Gastrocnemius medialis (tissue), 4 donors: ENCODE results near the gene KCTD12. TPM values are rescaled to one million over a fixed set of nuclear protein-coding genes. Genes with fewer than 3 reads are reported as not detected.
"Not testable (repeated sequence)": the region's sequence is repeated elsewhere in the genome, so short reads cannot be mapped to it uniquely, and the experiment has no call there.

ENCODE experiments used
- ATAC-seq, 2 donors: fragments of 150-250 bp; one replicate each; pipeline ENCODE4 v1.9.1; 2016
- DNase-seq, 2 donors: peaks; one replicate each; pipeline ENCODE4 v3.0.0-alpha.2; 2019
- H3K27ac ChIP-seq, 4 donors: fragments of 200-600 bp; sonication (generic); 1 replicate in 1 of 4; 2 replicates in 3 of 4; pipeline ENCODE4 v1.5.1; 2016 to 2018; ENCODE audit warnings: mild to moderate bottlenecking in 2 of 4, moderate library complexity in 1 of 4
- H3K27me3 ChIP-seq, 3 donors: fragments of 200-600 bp; sonication (generic) in 2 of 3; 1 replicate in 1 of 3; 2 replicates in 2 of 3; pipeline versions ENCODE4 v1.5.1 to v1.6.0; 2016 to 2019; ENCODE audit warnings: mild to moderate bottlenecking in 1 of 3, moderate library complexity in 1 of 3
- H3K36me3 ChIP-seq, 2 donors: fragments of 200-600 bp; sonication (generic) in 1 of 2; one replicate each; pipeline ENCODE4 v1.5.1; 2017 to 2018
- H3K4me1 ChIP-seq, 2 donors: fragments of 200-600 bp; sonication (generic) in 1 of 2; one replicate each; pipeline ENCODE4 v1.5.1; 2016 to 2017; ENCODE audit warnings: mild to moderate bottlenecking in 2 of 2
- H3K4me3 ChIP-seq, 4 donors: fragments of 200-600 bp; sonication (generic) in 3 of 4; 1 replicate in 1 of 4; 2 replicates in 3 of 4; pipeline ENCODE4 v1.5.1; 2016 to 2019; ENCODE audit warnings: mild to moderate bottlenecking in 2 of 4
- H3K9me3 ChIP-seq, 3 donors: fragments of 200-600 bp; sonication (generic) in 2 of 3; 1 replicate in 1 of 3; 2 replicates in 2 of 3; pipeline ENCODE4 v1.5.1; 2016 to 2019
- CTCF ChIP-seq, 5 experiments: fragments of 450-650 bp in 3 of 5; fragments of 200-600 bp in 2 of 5; sonication (generic) in 2 of 5; IDR thresholded peaks in 4 of 5; conservative IDR thresholded peaks in 1 of 5; 1 replicate in 4 of 5; 2 replicates in 1 of 5; pipeline ENCODE4 v1.5.1; 2016 to 2019; ENCODE audit warnings: antibody characterized with exemption in 5 of 5, mild to moderate bottlenecking in 3 of 5, moderate library complexity in 3 of 5
- POLR2A ChIP-seq, 2 donors: fragments of 450-650 bp; IDR thresholded peaks; one replicate each; pipeline ENCODE4 v1.6.1; 2017; ENCODE audit warnings: antibody characterized with exemption in 2 of 2, mild to moderate bottlenecking in 2 of 2, moderate library complexity in 2 of 2
- in situ Hi-C, 4 donors: fragments of 200-750 bp; cut with MboI; loops; one replicate each; pipeline versions ENCODE4 v1.15.0 to v1.8.0; 2017; ENCODE audit warnings: low sequenced_read_pairs in 4 of 4
- intact Hi-C: fragments of 100-400 bp; cut with DNase I; formaldehyde crosslinking; loops from one replicate; pipeline ENCODE4 v1.15.1; 2023; ENCODE audit warnings: low total_unique reads
- total RNA-seq, 4 donors: library from RNA; depleted of rRNA; stranded (reverse); fragments of >200 nt; gene quantifications; one replicate each; pipeline versions ENCODE4 v1.1.0 to v1.2.3, GENCODE V29; 2016

The KCTD12 gene
- total RNA-seq, 4 donors from 2014 or later = 17.3 to 35.9 (median 27.1) TPM

DNA sequence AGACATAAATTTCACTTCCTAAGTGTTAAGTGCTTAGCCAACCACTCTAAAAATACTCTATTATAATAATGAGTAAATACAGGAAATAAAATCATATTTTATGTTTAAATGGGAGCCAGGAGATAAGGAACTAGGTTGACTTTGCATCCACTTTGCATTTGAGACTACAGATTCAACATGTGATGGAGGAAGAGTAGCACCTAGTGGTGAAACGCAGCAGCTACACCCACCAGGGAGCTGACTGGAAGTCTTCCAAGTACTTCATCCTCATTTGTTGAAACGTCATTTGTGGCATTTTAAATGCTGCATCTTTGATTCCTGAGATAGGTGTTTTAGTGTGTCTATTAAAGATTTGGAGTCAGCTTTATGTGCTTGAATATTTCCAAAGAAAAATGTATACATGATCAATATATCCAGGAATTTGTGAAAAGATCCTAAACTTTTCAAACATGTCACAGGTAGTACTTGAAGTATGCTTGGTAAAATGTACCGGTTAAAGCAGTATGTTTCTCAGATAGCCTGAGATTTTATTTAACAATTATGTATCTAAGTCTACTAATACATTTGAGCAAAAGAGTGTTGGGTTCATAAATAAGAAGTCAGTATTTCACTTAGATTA is 17.4 kb upstream of the KCTD12 start:
- DNase-seq (peak in 1 of 2 donors; percentile 43), ATAC-seq (peak; percentile 83 to 84)
- Histone ChIP-seq H3K4me3 (no peak overlapping the region), H3K27ac (no peak overlapping the region), H3K27me3 (no peaks in the 10 kb centered on the region), H3K36me3 (no peaks in the 10 kb centered on the region), H3K4me1 (no peaks in the 10 kb centered on the region), H3K9me3 (no peaks in the 10 kb centered on the region)
- intact Hi-C loops = loop anchor here (2.0 to 10.0 kb wide), 3 partner anchors 431 to 1209 kb away; no protein-coding TSS in a partner anchor
- peak; percentile 78 to 96 (median 85) for TF ChIP-seq CTCF (IDR thresholded peaks at IDR 0.05 in 4 of 5, conservative IDR thresholded peaks at IDR 0.05 in 1 of 5)
- TF ChIP-seq POLR2A (IDR thresholded peaks at IDR 0.05) = no peak
- in situ Hi-C loops = loop anchor here (5.0 to 25.0 kb wide), 6 partner anchors 239 to 1216 kb away; no protein-coding TSS in a partner anchor

DNA sequence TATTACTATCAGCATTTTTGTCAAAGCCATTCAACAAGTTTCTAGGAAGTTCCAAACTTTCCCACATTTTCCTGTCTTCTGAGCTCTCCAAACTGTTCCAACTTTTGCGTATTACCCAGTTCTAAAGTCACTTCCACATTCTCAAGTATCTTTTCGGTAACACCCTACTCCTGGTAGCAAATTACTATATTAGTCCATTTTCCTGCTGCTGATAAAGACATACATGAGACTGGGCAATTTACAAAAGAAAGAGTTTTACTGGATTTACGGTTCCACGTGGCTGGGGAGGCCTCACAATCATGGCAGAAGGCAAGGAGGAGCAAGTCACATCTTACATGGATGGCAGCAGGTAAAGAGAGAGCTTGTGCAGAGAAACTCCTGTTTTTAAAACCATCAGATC is 12.9 kb upstream of the KCTD12 start:
- H3K4me3 ChIP-seq, H3K27ac ChIP-seq, ATAC-seq, in situ Hi-C loops, H3K4me1 ChIP-seq, H3K9me3 ChIP-seq, DNase-seq, H3K36me3 ChIP-seq, H3K27me3 ChIP-seq: not testable (repeated sequence)
- intact Hi-C loops = loop anchor here (10.0 kb wide), 1 partner anchor 614 kb away; no protein-coding TSS in a partner anchor

- in situ Hi-C loops, H3K4me3 ChIP-seq: not testable (repeated sequence)
Observed at GRCh38 chr13:76897171-76897570, 11.0 kb upstream of the KCTD12 start.

GRCh38 chr13:76894401-76895110 is 8.4 kb upstream of the KCTD12 start:
- in situ Hi-C loops = no loop called here
- Histone ChIP-seq H3K4me3 (no peak overlapping the region), H3K27me3 (no peaks in the 10 kb centered on the region), H3K9me3 (no peaks in the 10 kb centered on the region), H3K27ac (no peak overlapping the region), H3K36me3 (no peaks in the 10 kb centered on the region), H3K4me1 (no peaks in the 10 kb centered on the region)
- intact Hi-C loops = loop anchor here (10.0 kb wide), 1 partner anchor 610 kb away; no protein-coding TSS in a partner anchor
- no peak for TF ChIP-seq POLR2A (IDR thresholded peaks at IDR 0.05)
- TF ChIP-seq CTCF (IDR thresholded peaks at IDR 0.05 in 4 of 5, conservative IDR thresholded peaks at IDR 0.05 in 1 of 5) = no peak
- DNase-seq (no peak), ATAC-seq (no peak)

More at GRCh38 chr13:76897171-76897570, 11.0 kb upstream of the KCTD12 start:
- H3K4me1 ChIP-seq, ATAC-seq, H3K9me3 ChIP-seq, DNase-seq, H3K36me3 ChIP-seq, H3K27me3 ChIP-seq, H3K27ac ChIP-seq: not testable (repeated sequence)
- intact Hi-C loops = loop anchor here (10.0 kb wide), 1 partner anchor 612 kb away; no protein-coding TSS in a partner anchor

DNA sequence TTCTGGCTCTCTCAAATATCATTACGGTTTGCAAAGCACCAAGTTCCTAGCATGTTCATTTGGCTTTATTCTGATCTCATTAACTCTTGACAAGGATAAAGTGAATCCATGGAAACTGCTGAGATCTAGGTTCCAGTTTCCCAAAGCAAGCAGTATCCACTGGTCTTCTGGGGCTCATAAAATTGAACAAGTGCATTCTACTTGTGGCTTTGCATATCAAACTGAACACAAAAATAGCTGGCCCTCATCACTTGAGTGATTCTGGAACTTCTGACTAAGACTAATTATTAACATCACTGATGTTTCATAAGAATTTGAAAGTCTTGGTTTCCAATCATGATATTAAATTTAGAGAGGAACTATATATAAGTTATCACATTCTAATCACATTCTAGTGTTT is 6.3 kb upstream of the KCTD12 start:
- TF ChIP-seq CTCF (IDR thresholded peaks at IDR 0.05 in 4 of 5, conservative IDR thresholded peaks at IDR 0.05 in 1 of 5) (no peak), POLR2A (IDR thresholded peaks at IDR 0.05) (no peak)

More for the DNA sequence above, 6.3 kb upstream of the KCTD12 start:
- H3K36me3 ChIP-seq = no peaks in the 10 kb centered on the region
- H3K4me3 ChIP-seq = no peak overlapping the region
- no peaks in the 10 kb centered on the region for H3K9me3 ChIP-seq
- DNase-seq = no peak
- no peak for ATAC-seq
- peaks cover 0 to 1% of the 10 kb centered on the region in 2 donors for H3K4me1 ChIP-seq
- intact Hi-C loops (loop anchor here (10.0 kb wide), 1 partner anchor 608 kb away; no protein-coding TSS in a partner anchor), in situ Hi-C loops (no loop called here)
- H3K27ac ChIP-seq = no peak overlapping the region
- H3K27me3 ChIP-seq = no peaks in the 10 kb centered on the region
